ENCODE results near the gene DDX19B.
"Not testable (repeated sequence)": the region's sequence is repeated elsewhere in the genome, so short reads cannot be mapped to it uniquely, and the experiment has no call there.

The DDX19B gene

GRCh38 chr16:70257391-70257790 is 41.6 kb upstream of the DDX19B start:
- Histone ChIP-seq H3K4me1 (ENCODE audit: control insufficient read depth, insufficient read depth, low read length, poor library complexity, severe bottlenecking) (peaks cover 4% of the 10 kb centered on the region), H3K4me3 (ENCODE audit: extremely low read depth, insufficient read depth, low read length, poor library complexity, severe bottlenecking) (no peak overlapping the region), H3K27ac (ENCODE audit: low read depth, low read length, severe bottlenecking) (no peak overlapping the region), H3K36me3 (ENCODE audit: control insufficient read depth, insufficient read depth, low read length) (peaks cover 98% of the 10 kb centered on the region), H3K9me3 (ENCODE audit: control insufficient read depth, low read length) (no peaks in the 10 kb centered on the region)
- 80 to 81% methylated on average over 4 of the region's 4 CpGs for WGBS, 2 experiments (ENCODE audit: insufficient coverage in 2 of 2)

DNA sequence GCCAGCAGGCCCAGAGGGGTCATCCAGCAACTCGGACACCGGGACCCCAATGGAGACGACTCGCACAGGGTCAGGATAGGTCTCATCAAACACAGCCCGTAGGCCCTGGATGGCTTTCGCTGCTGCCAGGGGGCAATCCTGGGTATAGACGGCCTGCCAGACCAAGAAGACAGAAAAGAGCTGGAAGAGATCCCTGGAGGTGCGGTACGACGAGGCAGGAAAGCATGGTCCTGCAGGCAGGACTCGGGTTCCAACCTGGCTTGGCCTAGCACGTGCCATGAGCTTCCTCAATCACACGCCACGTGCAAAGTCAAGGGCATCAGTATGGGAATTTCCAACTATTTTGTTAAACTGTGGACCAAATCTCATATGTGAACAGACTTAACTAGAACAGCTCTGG is 40.9 kb upstream of the DDX19B start:
- H3K4me1 ChIP-seq (ENCODE audit: control insufficient read depth, insufficient read depth, low read length, poor library complexity, severe bottlenecking) = peaks cover 4% of the 10 kb centered on the region
- no peak overlapping the region for H3K27ac ChIP-seq (ENCODE audit: low read depth, low read length, severe bottlenecking)
- H3K9me3 ChIP-seq (ENCODE audit: control insufficient read depth, low read length) = no peaks in the 10 kb centered on the region
- H3K4me3 ChIP-seq (ENCODE audit: extremely low read depth, insufficient read depth, low read length, poor library complexity, severe bottlenecking) = no peak overlapping the region
- H3K36me3 ChIP-seq (ENCODE audit: control insufficient read depth, insufficient read depth, low read length) = peaks cover 98% of the 10 kb centered on the region
- 98% methylated on average over 12 to 14 of the region's 14 CpGs for WGBS, 2 experiments (ENCODE audit: insufficient coverage in 2 of 2)

GRCh38 chr16:70258946-70259345 is 40.0 kb upstream of the DDX19B start:
- Histone ChIP-seq H3K4me1 (ENCODE audit: control insufficient read depth, insufficient read depth, low read length, poor library complexity, severe bottlenecking) (peaks cover 4% of the 10 kb centered on the region), H3K4me3 (ENCODE audit: extremely low read depth, insufficient read depth, low read length, poor library complexity, severe bottlenecking) (no peak overlapping the region), H3K9me3 (ENCODE audit: control insufficient read depth, low read length) (no peaks in the 10 kb centered on the region), H3K27ac (ENCODE audit: low read depth, low read length, severe bottlenecking) (no peak overlapping the region), H3K36me3 (ENCODE audit: control insufficient read depth, insufficient read depth, low read length) (peaks cover 98% of the 10 kb centered on the region)
- WGBS, 2 experiments (ENCODE audit: insufficient coverage in 2 of 2) = 91 to 96% methylated on average over 8 of the region's 10 CpGs

GRCh38 chr16:70259903-70260302 is 39.1 kb upstream of the DDX19B start:
- not testable (repeated sequence) for H3K4me1 ChIP-seq (ENCODE audit: control insufficient read depth, insufficient read depth, low read length, poor library complexity, severe bottlenecking); H3K27ac ChIP-seq (ENCODE audit: low read depth, low read length, severe bottlenecking); H3K4me3 ChIP-seq (ENCODE audit: extremely low read depth, insufficient read depth, low read length, poor library complexity, severe bottlenecking); H3K9me3 ChIP-seq (ENCODE audit: control insufficient read depth, low read length)
- 94 to 98% methylated on average over 3 to 5 of the region's 6 CpGs for WGBS, 2 experiments (ENCODE audit: insufficient coverage in 2 of 2)
- peaks cover 98% of the 10 kb centered on the region for H3K36me3 ChIP-seq (ENCODE audit: control insufficient read depth, insufficient read depth, low read length)

DNA sequence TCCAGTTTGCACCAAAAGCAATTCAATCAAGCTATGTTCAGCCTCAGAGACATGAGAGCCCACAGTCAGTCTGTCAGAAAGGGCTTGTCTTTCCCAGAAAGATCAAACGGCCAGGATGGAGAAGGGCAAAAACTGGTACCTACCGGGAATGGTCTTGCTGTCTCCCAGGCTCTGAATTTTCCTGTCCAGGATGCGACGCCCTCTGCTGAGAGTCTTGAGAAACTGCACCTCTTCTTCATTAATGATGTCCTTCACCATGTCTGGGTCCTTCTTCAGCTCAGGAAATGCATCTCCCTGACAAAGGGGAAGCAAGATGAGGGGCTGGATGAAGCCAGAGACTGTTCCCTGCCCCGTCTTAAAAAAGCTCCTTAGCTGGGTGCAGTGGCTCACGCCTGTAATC is 31.5 kb upstream of the DDX19B start:
- WGBS, 2 experiments (ENCODE audit: insufficient coverage in 2 of 2) = 79 to 89% methylated on average over 5 to 6 of the region's 6 CpGs
- H3K36me3 ChIP-seq (ENCODE audit: control insufficient read depth, insufficient read depth, low read length) = peaks cover 100% of the 10 kb centered on the region
- H3K4me1 ChIP-seq (ENCODE audit: control insufficient read depth, insufficient read depth, low read length, poor library complexity, severe bottlenecking) = no peaks in the 10 kb centered on the region
- H3K27ac ChIP-seq (ENCODE audit: low read depth, low read length, severe bottlenecking) = no peak overlapping the region
- no peak overlapping the region for H3K4me3 ChIP-seq (ENCODE audit: extremely low read depth, insufficient read depth, low read length, poor library complexity, severe bottlenecking)
- no peaks in the 10 kb centered on the region for H3K9me3 ChIP-seq (ENCODE audit: control insufficient read depth, low read length)

GRCh38 chr16:70267922-70268321 is 31.1 kb upstream of the DDX19B start:
- H3K9me3 ChIP-seq (ENCODE audit: control insufficient read depth, low read length); H3K4me1 ChIP-seq (ENCODE audit: control insufficient read depth, insufficient read depth, low read length, poor library complexity, severe bottlenecking); H3K27ac ChIP-seq (ENCODE audit: low read depth, low read length, severe bottlenecking); H3K4me3 ChIP-seq (ENCODE audit: extremely low read depth, insufficient read depth, low read length, poor library complexity, severe bottlenecking): not testable (repeated sequence)
- H3K36me3 ChIP-seq (ENCODE audit: control insufficient read depth, insufficient read depth, low read length) = peaks cover 100% of the 10 kb centered on the region
- WGBS, 2 experiments (ENCODE audit: insufficient coverage in 2 of 2) = 94 to 97% methylated on average over 10 of the region's 10 CpGs

DNA sequence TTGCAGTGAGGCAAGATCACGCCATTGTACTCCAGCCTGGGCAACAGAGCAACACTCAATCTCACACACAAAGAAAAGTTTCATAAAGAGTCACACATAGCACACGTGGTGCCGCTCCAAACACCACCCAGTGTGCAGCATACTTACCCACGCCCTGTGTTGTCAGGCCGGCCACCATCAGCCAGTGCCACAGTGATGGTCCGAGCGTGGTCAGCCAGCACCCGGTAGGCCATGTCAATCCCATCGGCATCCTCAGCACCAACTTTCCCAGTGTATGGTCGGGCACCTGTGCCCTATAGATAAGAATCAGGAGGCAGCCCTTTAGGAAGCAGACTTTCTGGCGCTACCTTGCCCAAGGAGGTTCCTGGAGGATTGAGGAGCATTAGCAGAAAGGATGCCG is 29.5 kb upstream of the DDX19B start:
- Histone ChIP-seq H3K4me1 (ENCODE audit: control insufficient read depth, insufficient read depth, low read length, poor library complexity, severe bottlenecking) (no peaks in the 10 kb centered on the region), H3K36me3 (ENCODE audit: control insufficient read depth, insufficient read depth, low read length) (peaks cover 95% of the 10 kb centered on the region), H3K4me3 (ENCODE audit: extremely low read depth, insufficient read depth, low read length, poor library complexity, severe bottlenecking) (no peak overlapping the region), H3K27ac (ENCODE audit: low read depth, low read length, severe bottlenecking) (no peak overlapping the region), H3K9me3 (ENCODE audit: control insufficient read depth, low read length) (no peaks in the 10 kb centered on the region)
- 89 to 92% methylated on average over 11 of the region's 12 CpGs for WGBS, 2 experiments (ENCODE audit: insufficient coverage in 2 of 2)

GRCh38 chr16:70270176-70270575 is 28.8 kb upstream of the DDX19B start:
- Histone ChIP-seq H3K27ac (ENCODE audit: low read depth, low read length, severe bottlenecking) (no peak overlapping the region), H3K4me1 (ENCODE audit: control insufficient read depth, insufficient read depth, low read length, poor library complexity, severe bottlenecking) (no peaks in the 10 kb centered on the region), H3K4me3 (ENCODE audit: extremely low read depth, insufficient read depth, low read length, poor library complexity, severe bottlenecking) (no peak overlapping the region), H3K36me3 (ENCODE audit: control insufficient read depth, insufficient read depth, low read length) (peaks cover 95% of the 10 kb centered on the region), H3K9me3 (ENCODE audit: control insufficient read depth, low read length) (no peaks in the 10 kb centered on the region)
- 94 to 95% methylated on average over 3 of the region's 3 CpGs for WGBS, 2 experiments (ENCODE audit: insufficient coverage in 2 of 2)

DNA sequence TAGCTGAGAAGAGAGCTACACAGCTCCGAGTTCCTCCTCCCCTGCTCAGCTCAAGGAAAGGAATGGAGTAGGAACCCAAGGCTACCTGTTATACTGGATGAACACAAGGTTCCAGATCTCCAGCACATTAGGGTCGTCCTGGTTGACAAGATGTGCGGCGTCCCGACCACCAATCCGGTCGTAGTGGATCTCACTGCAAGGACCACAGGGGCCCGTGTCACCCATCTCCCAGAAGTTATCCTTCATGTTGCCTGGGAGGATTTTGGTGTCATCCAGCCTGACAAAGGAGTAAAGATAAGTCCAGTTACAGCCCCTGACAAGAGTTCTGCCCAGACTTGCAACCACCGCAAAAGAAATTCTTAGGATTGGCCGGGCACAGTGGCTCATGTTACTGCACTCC is 27.3 kb upstream of the DDX19B start:
- peaks cover 94% of the 10 kb centered on the region for H3K36me3 ChIP-seq (ENCODE audit: control insufficient read depth, insufficient read depth, low read length)

DNA sequence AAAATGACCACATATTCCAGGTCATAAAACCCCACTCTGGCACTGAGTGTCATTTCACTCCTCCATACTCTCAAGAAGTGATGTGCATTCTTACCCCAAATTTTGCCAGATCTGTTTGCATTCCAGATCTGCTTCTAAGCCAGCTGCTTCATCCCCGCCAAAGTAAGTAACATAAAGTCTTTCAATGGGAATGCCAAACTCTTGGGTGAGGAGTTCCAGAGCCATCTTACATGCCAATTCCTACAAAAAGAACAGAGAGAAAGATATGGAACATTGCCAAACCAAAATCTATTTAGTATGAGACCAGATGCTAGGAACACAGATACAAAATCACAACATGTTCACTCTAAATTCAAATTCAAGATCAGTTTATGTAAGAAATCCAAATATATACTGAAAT is 22.6 kb upstream of the DDX19B start:
- Histone ChIP-seq H3K36me3 (ENCODE audit: control insufficient read depth, insufficient read depth, low read length) (peaks cover 94% of the 10 kb centered on the region), H3K4me3 (ENCODE audit: extremely low read depth, insufficient read depth, low read length, poor library complexity, severe bottlenecking) (no peak overlapping the region), H3K27ac (ENCODE audit: low read depth, low read length, severe bottlenecking) (no peak overlapping the region), H3K4me1 (ENCODE audit: control insufficient read depth, insufficient read depth, low read length, poor library complexity, severe bottlenecking) (no peaks in the 10 kb centered on the region), H3K9me3 (ENCODE audit: control insufficient read depth, low read length) (no peaks in the 10 kb centered on the region)
- 100% methylated on average over 1 of the region's 1 CpG; no CpG with 5 or more reads in 1 of the 2 experiments for WGBS, 2 experiments (ENCODE audit: insufficient coverage in 2 of 2)

More for the DNA sequence above, 27.3 kb upstream of the DDX19B start:
- 95 to 98% methylated on average over 10 of the region's 10 CpGs for WGBS, 2 experiments (ENCODE audit: insufficient coverage in 2 of 2)
- Histone ChIP-seq H3K4me1 (ENCODE audit: control insufficient read depth, insufficient read depth, low read length, poor library complexity, severe bottlenecking) (no peaks in the 10 kb centered on the region), H3K27ac (ENCODE audit: low read depth, low read length, severe bottlenecking) (no peak overlapping the region), H3K4me3 (ENCODE audit: extremely low read depth, insufficient read depth, low read length, poor library complexity, severe bottlenecking) (no peak overlapping the region), H3K9me3 (ENCODE audit: control insufficient read depth, low read length) (no peaks in the 10 kb centered on the region)

DNA sequence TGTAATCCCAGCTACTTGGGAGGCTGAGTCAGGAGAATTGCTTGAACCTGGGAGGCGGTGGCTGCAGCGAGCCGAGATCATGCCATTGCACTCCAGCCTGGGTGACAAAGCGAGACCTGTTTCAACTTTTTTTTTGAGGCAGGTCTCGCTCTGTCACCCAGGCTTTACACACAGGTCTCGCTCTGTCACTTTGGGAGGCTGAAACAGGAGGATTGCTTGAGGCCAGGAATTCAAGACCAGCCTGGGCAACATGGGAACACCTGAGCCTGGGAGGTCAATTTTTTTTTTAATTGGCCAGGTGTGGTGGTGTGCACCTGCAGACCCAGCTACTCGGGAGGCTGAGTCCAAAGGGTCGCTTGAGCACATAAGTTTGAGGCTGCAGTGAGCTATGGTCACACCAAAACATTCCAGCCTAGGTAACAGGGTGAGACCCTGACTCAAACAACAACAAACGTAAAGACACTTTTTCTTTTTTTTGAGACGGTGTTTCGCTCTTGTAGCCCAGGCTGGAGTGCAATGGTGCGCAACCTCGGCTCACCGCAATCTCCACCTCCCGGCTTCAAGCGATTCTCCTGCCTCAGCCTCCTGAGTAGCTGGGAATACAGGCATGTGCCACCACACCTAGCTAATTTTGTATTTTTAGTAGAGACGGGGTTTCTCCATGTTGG is 11.5 kb upstream of the DDX19B start:
- H3K4me1 ChIP-seq (ENCODE audit: control insufficient read depth, insufficient read depth, low read length, poor library complexity, severe bottlenecking); H3K9me3 ChIP-seq (ENCODE audit: control insufficient read depth, low read length); H3K27ac ChIP-seq (ENCODE audit: low read depth, low read length, severe bottlenecking): not testable (repeated sequence)
- Histone ChIP-seq H3K4me3 (ENCODE audit: extremely low read depth, insufficient read depth, low read length, poor library complexity, severe bottlenecking) (peak overlapping the region; percentile 81), H3K36me3 (ENCODE audit: control insufficient read depth, insufficient read depth, low read length) (peaks cover 41% of the 10 kb centered on the region)
- WGBS, 2 experiments (ENCODE audit: insufficient coverage in 2 of 2) = 93 to 96% methylated on average over 10 to 17 of the region's 17 CpGs

All from mesodermal cell (in vitro differentiated cells).